Suprapubic skin (tissue), 4 donors: Measurements from ENCODE around the gene UGT2B17.

Source experiments
- CTCF ChIP-seq, 2 donors: fragments of 200-600 bp in 1 of 2; fragments of 450-650 bp in 1 of 2; sonication (generic) in 1 of 2; IDR thresholded peaks; one replicate each; pipeline ENCODE4 v1.5.1; 2016 to 2019; ENCODE audit warnings: antibody characterized with exemption in 2 of 2, mild to moderate bottlenecking in 1 of 2, moderate library complexity in 1 of 2
- EP300 ChIP-seq: sonication (generic); formaldehyde crosslinking; IDR thresholded peaks from one replicate; pipeline ENCODE4 v1.6.1; 2017; ENCODE audit warnings: antibody characterized with exemption
- POLR2A ChIP-seq, 2 donors: fragments of 450-650 bp; IDR thresholded peaks; one replicate each; pipeline ENCODE4 v1.6.1; 2017; ENCODE audit warnings: antibody characterized with exemption in 2 of 2, mild to moderate bottlenecking in 2 of 2, moderate library complexity in 2 of 2
- POLR2AphosphoS5 ChIP-seq, 3 donors: sonication (generic); formaldehyde crosslinking; IDR thresholded peaks; one replicate each; pipeline ENCODE4 v1.6.1; 2017; ENCODE audit warnings: antibody characterized with exemption in 3 of 3

GRCh38 chr4:68570122-68570507 is 6.0 kb downstream of the UGT2B17 start:
- TF ChIP-seq POLR2AphosphoS5 (IDR thresholded peaks at IDR 0.05) (no peak), EP300 (no peak), CTCF (IDR thresholded peaks at IDR 0.05) (no peak), POLR2A (IDR thresholded peaks at IDR 0.05) (no peak)
